Neural progenitor cell (in vitro differentiated cells): ENCODE measurements around the gene ACSM6. TPM values are rescaled to one million over a fixed set of nuclear protein-coding genes. Genes with fewer than 3 reads are reported as not detected.

Experiments
- DNase-seq: peaks from one replicate; pipeline ENCODE4 v3.0.0-alpha.2; 2016; ENCODE audit warnings: low spot score
- H2AFZ ChIP-seq: fragments of 200-600 bp; sonication (generic); replicated peaks from 2 replicates; pipeline ENCODE4 v1.6.1; 2016; ENCODE audit warnings: antibody characterized with exemption
- H3F3A ChIP-seq: fragments of 200-600 bp; sonication (generic); 2 replicates; pipeline ENCODE4 v1.6.1; 2016; ENCODE audit warnings: antibody characterized with exemption, low read depth
- H3K27ac ChIP-seq: fragments of 200-600 bp; sonication (generic); 2 replicates; pipeline ENCODE4 v1.5.1; 2016; ENCODE audit warnings: mild to moderate bottlenecking
- H3K27me3 ChIP-seq: fragments of 200-600 bp; sonication (generic); 2 replicates; pipeline ENCODE4 v1.6.1; 2016; ENCODE audit warnings: mild to moderate bottlenecking, moderate library complexity
- H3K36me3 ChIP-seq: fragments of 200-600 bp; sonication (generic); 2 replicates; pipeline ENCODE4 v1.5.1; 2016
- H3K4me1 ChIP-seq: fragments of 200-600 bp; sonication (generic); 2 replicates; pipeline ENCODE4 v1.6.1; 2016; ENCODE audit warnings: mixed run types
- H3K4me2 ChIP-seq: fragments of 200-600 bp; sonication (generic); 2 replicates; pipeline ENCODE4 v1.6.1; 2016
- H3K4me3 ChIP-seq: fragments of 200-600 bp; sonication (generic); 2 replicates; pipeline ENCODE4 v1.5.1; 2016
- H3K79me2 ChIP-seq: fragments of 200-600 bp; sonication (generic); 2 replicates; pipeline ENCODE4 v1.6.1; 2016; ENCODE audit warnings: low read depth
- H3K9ac ChIP-seq: fragments of 200-600 bp; sonication (generic); 2 replicates; pipeline ENCODE4 v1.6.1; 2016
- H3K9me3 ChIP-seq: fragments of 200-600 bp; sonication (generic); 2 replicates; pipeline ENCODE4 v1.5.1; 2016; ENCODE audit warnings: low read depth
- H4K20me1 ChIP-seq: fragments of 200-600 bp; sonication (generic); 2 replicates; pipeline ENCODE4 v1.6.1; 2016; ENCODE audit warnings: low read depth
- H3K27ac Mint-ChIP-seq: 3 replicates; pipeline ENCODE4 v1.8.0; 2021; ENCODE audit warnings: mixed read lengths
- H3K27me3 Mint-ChIP-seq: 2 replicates; pipeline ENCODE4 v1.8.0; 2022; ENCODE audit warnings: low read depth, mild to moderate bottlenecking, inconsistent platforms, moderate library complexity, mixed read lengths; ENCODE audit not compliant: insufficient read depth
- H3K36me3 Mint-ChIP-seq: 3 replicates; pipeline ENCODE4 v1.8.0; 2021; ENCODE audit warnings: mixed read lengths
- H3K4me1 Mint-ChIP-seq: 3 replicates; pipeline ENCODE4 v1.8.0; 2021; ENCODE audit warnings: mixed read lengths
- H3K4me3 Mint-ChIP-seq: 3 replicates; pipeline ENCODE4 v1.8.0; 2021; ENCODE audit warnings: mild to moderate bottlenecking, moderate library complexity, mixed read lengths
- H3K9me3 Mint-ChIP-seq: 3 replicates; pipeline ENCODE4 v1.8.0; 2020; ENCODE audit warnings: mixed read lengths
- EZH2 ChIP-seq: fragments of 200-600 bp; sonication (generic); IDR thresholded peaks from 2 replicates; pipeline ENCODE4 v1.6.1; 2017; ENCODE audit warnings: antibody characterized with exemption, mild to moderate bottlenecking, moderate library complexity
- EZH2phosphoT487 ChIP-seq: fragments of 200-600 bp; sonication (generic); IDR thresholded peaks from 2 replicates; pipeline ENCODE4 v1.6.1; 2017; ENCODE audit warnings: antibody characterized with exemption
- small RNA-seq: library from RNA; depleted of rRNA; stranded (forward); fragments of <200 nt; gene quantifications from one replicate; pipeline ENCODE3, GENCODE V24; 2015
- total RNA-seq: library from RNA; depleted of rRNA; stranded (reverse); fragments of >200 nt; gene quantifications from 2 replicates; pipeline ENCODE4 v1.2.3, GENCODE V29; 2015; ENCODE audit warnings: low replicate concordance
- TF ChIP-seq, protein P1 (sequence below): fragments of 200-600 bp; sonication (generic); IDR thresholded peaks from 2 replicates; pipeline ENCODE4 v1.5.1; 2017; ENCODE audit warnings: antibody characterized with exemption, mild to moderate bottlenecking

ACSM6 gene
- total RNA-seq, 1 donor from 2014 or later, result not detected

DNA sequence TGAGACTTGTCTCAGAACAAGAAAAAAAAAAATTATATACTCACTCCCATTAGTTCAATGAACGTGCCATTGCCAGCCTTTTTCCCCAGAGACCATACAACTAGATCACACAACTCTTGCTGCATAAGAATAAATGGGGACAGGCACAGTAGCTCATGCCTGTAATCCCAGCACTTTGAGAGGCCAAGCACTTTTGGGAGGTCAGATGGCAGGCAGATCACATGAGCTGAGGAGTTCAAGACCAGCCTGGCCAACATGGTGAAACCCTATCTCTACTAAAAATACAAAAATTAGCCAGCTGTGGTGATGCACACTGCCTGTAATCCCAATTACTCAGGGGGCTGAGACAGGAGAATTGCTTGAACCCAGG is 83.1 kb downstream of the ACSM6 start:
- no peaks in the 10 kb centered on the region for H3F3A ChIP-seq
- Mint-ChIP-seq H3K9me3 (no peaks in the 10 kb centered on the region), H3K4me3 (no peak overlapping the region), H3K27ac (no peak overlapping the region), H3K27me3 (no peaks in the 10 kb centered on the region), H3K36me3 (no peaks in the 10 kb centered on the region), H3K4me1 (no peaks in the 10 kb centered on the region)
- no peak overlapping the region for H3K27ac ChIP-seq
- H4K20me1 ChIP-seq, result no peaks in the 10 kb centered on the region
- DNase-seq, result no peak
- H3K4me3 ChIP-seq, result no peak overlapping the region
- peaks cover 8% of the 10 kb centered on the region for H3K79me2 ChIP-seq
- H3K4me2 ChIP-seq, result no peak overlapping the region
- no peak overlapping the region for H3K9ac ChIP-seq
- no peaks in the 10 kb centered on the region for H3K27me3 ChIP-seq
- no peaks in the 10 kb centered on the region for H3K9me3 ChIP-seq
- no peaks in the 10 kb centered on the region for H3K36me3 ChIP-seq
- peaks cover 4% of the 10 kb centered on the region for H3K4me1 ChIP-seq
- TF ChIP-seq EZH2 (no peak), EZH2phosphoT487 (no peak)
- TF ChIP-seq, protein P1, sequence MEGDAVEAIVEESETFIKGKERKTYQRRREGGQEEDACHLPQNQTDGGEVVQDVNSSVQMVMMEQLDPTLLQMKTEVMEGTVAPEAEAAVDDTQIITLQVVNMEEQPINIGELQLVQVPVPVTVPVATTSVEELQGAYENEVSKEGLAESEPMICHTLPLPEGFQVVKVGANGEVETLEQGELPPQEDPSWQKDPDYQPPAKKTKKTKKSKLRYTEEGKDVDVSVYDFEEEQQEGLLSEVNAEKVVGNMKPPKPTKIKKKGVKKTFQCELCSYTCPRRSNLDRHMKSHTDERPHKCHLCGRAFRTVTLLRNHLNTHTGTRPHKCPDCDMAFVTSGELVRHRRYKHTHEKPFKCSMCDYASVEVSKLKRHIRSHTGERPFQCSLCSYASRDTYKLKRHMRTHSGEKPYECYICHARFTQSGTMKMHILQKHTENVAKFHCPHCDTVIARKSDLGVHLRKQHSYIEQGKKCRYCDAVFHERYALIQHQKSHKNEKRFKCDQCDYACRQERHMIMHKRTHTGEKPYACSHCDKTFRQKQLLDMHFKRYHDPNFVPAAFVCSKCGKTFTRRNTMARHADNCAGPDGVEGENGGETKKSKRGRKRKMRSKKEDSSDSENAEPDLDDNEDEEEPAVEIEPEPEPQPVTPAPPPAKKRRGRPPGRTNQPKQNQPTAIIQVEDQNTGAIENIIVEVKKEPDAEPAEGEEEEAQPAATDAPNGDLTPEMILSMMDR, result no peak
- no peak overlapping the region for H2AFZ ChIP-seq

DNA sequence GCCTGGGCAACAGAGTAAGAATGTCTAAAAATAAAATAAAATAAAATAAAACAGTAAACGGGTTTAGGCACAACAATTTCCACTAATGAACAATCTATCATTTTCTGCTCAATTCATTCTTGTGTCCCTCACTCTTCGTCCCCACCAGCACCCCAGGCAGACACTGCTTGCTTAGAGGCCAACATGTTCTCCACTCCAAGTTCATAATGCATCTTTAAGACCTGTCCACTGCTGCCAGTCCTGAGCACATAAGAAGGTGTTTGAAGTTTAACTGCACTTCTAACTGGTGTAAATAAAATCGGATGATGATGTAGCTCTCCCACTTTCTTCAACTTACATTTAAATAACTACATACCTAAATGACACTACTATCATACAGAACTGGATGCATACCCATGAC is 83.6 kb downstream of the ACSM6 start:
- TF ChIP-seq, protein P1, result no peak
- TF ChIP-seq EZH2, result no peak
- TF ChIP-seq EZH2phosphoT487, result no peak

More for the DNA sequence above, 83.6 kb downstream of the ACSM6 start:
- no peaks in the 10 kb centered on the region for H3F3A ChIP-seq
- H3K27me3 ChIP-seq, result no peaks in the 10 kb centered on the region
- Mint-ChIP-seq H3K27ac (no peak overlapping the region), H3K9me3 (no peaks in the 10 kb centered on the region), H3K4me1 (no peaks in the 10 kb centered on the region), H3K4me3 (no peak overlapping the region), H3K27me3 (no peaks in the 10 kb centered on the region), H3K36me3 (no peaks in the 10 kb centered on the region)
- no peak overlapping the region for H2AFZ ChIP-seq
- no peak overlapping the region for H3K4me2 ChIP-seq
- H3K9me3 ChIP-seq, result no peaks in the 10 kb centered on the region
- H3K4me3 ChIP-seq, result no peak overlapping the region
- H4K20me1 ChIP-seq, result no peaks in the 10 kb centered on the region
- no peak overlapping the region for H3K9ac ChIP-seq
- peaks cover 4% of the 10 kb centered on the region for H3K4me1 ChIP-seq
- no peaks in the 10 kb centered on the region for H3K36me3 ChIP-seq
- H3K79me2 ChIP-seq, result peaks cover 8% of the 10 kb centered on the region
- H3K27ac ChIP-seq, result no peak overlapping the region
- DNase-seq, result no peak

Small RNA genes within 50 kb of the gene (small RNA-seq; reads per million reads assigned to genes)
- gene AL157834.3, result not detected

Other genes with a start within 250 kb of the ACSM6 start
- gene CYP2C8, start 124.7 kb upstream of the ACSM6 start, total RNA-seq, result 1.1 and 2.8 TPM in 2 replicates
- 4.6 and 7.9 TPM in 2 replicates for gene PDLIM1, start 96.8 kb downstream of the ACSM6 start, total RNA-seq